ENCODE data around the gene GFPT2. TPM values are rescaled to one million over a fixed set of nuclear protein-coding genes. Genes with fewer than 3 reads are reported as not detected.

GFPT2 gene
- total RNA-seq, 2 experiments from 2014 or later = not detected

DNA sequence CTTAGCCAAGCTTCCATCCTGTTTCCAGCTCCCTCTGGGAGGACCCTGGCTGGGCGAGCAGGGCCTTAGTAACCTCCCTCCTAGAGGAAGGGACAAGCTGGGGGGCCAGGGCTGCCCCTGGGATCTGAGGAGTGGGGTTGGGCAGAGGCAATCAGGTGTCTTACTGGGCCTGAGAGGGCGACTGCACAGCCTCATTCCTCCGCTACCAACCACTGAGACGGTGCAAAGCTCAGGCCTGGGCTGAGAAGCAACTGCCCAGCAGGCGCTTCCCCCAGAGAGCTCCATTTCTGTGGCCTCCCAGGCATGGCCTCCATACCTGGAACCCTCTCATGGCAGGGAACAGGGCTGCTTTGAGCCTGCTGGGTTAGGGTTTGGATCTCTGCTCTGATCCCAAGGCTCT lies 18.8 kb upstream of the GFPT2 start:
- Histone ChIP-seq H3K79me2 (ENCODE audit: insufficient read depth, low read depth, low read length) (no peaks in the 10 kb centered on the region), H3K9me2 (ENCODE audit: insufficient read depth, low read length) (no peaks in the 10 kb centered on the region), H3K4me1 (ENCODE audit: insufficient read depth, low read length, poor library complexity, severe bottlenecking) (no peaks in the 10 kb centered on the region), H3K4me3 (ENCODE audit: low read depth, low read length, poor library complexity, severe bottlenecking) (no peak overlapping the region), H3K4me2 (ENCODE audit: low read length) (no peak overlapping the region), H3K27ac (ENCODE audit: low read depth, low read length, poor library complexity, severe bottlenecking) (no peak overlapping the region), H3K36me3 (ENCODE audit: insufficient read depth, low read length) (no peaks in the 10 kb centered on the region), H2AFZ (ENCODE audit: low read length) (no peak overlapping the region), H3K9me3 (ENCODE audit: low read length) (no peaks in the 10 kb centered on the region), H4K20me1 (ENCODE audit: insufficient read depth, low read length) (no peaks in the 10 kb centered on the region)
- DNase-seq (ENCODE audit: low spot score) = no peak
- no TSS peak for BruUV-seq (replicated peaks)
- CTCF ChIA-PET (ENCODE audit: unreplicated experiment) = no interaction called here
- POLR2A ChIA-PET = interaction anchor here (0.6 kb wide), 1 partner anchor 59 kb away, joined by 4 read pairs; no protein-coding TSS in a partner anchor
- no peak for TF ChIP-seq CTCF (conservative IDR thresholded peaks at IDR 0.05; ENCODE audit: low read length)
- intact Hi-C loops (cut with micrococcal nuclease; ENCODE audit: unreplicated experiment) = no loop called here

DNA sequence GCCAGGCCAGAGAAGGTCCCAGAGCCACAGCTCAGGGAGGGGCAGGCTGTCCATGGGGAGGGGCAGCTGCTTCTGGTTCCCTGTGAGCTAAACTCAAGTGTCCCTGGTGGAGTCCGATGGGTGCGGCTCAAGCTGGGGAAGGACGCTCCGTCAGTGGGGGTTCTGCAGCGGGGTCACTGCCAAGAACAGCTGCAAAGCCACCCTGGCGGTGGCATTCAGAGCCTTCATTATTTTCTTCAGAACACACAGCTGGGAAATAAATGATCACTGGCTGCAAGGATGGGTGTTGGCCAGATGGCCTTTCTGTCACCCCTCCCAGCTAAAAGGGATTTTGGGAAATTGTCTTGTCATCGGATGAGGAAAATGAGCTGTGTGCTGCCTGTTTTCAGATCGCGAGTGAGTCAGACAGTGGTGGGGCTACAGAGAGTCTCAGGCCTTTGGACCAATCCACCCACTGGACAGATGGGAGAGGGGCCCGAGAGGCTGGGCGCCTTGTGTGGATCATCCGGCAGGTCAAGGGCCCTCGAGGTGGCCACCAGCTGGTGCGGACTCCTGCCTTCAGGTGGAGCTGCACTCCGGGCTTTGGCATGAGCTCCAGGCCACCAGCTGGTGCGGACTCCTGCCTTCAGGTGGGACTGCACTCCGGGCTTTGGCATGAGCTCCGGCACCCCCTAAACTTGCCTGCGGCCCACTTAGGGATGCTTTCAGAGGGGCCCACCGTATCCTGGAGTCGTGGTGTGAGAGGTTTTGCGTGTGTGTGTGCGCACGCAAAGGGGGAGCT lies 17.9 kb upstream of the GFPT2 start:
- POLR2A ChIA-PET = interaction anchor here (0.5 kb wide), 1 partner anchor 180 kb away, joined by 3 read pairs; no protein-coding TSS in a partner anchor
- no peak overlapping the region for H3K27ac ChIP-seq (ENCODE audit: low read depth, low read length, poor library complexity, severe bottlenecking)
- CTCF ChIA-PET (ENCODE audit: unreplicated experiment) = interaction anchor here (0.6 kb wide), 1 partner anchor 55 kb away, joined by 3 read pairs; no protein-coding TSS in a partner anchor

More for the DNA sequence above, 17.9 kb upstream of the GFPT2 start:
- Histone ChIP-seq H3K4me3 (ENCODE audit: low read depth, low read length, poor library complexity, severe bottlenecking) (no peak overlapping the region), H2AFZ (ENCODE audit: low read length) (no peak overlapping the region), H4K20me1 (ENCODE audit: insufficient read depth, low read length) (no peaks in the 10 kb centered on the region), H3K4me1 (ENCODE audit: insufficient read depth, low read length, poor library complexity, severe bottlenecking) (no peaks in the 10 kb centered on the region), H3K79me2 (ENCODE audit: insufficient read depth, low read depth, low read length) (no peaks in the 10 kb centered on the region), H3K36me3 (ENCODE audit: insufficient read depth, low read length) (no peaks in the 10 kb centered on the region), H3K9me3 (ENCODE audit: low read length) (no peaks in the 10 kb centered on the region), H3K4me2 (ENCODE audit: low read length) (no peak overlapping the region), H3K9me2 (ENCODE audit: insufficient read depth, low read length) (no peaks in the 10 kb centered on the region)
- intact Hi-C loops (cut with micrococcal nuclease; ENCODE audit: unreplicated experiment) = no loop called here
- no peak for DNase-seq (ENCODE audit: low spot score)
- TF ChIP-seq CTCF (conservative IDR thresholded peaks at IDR 0.05; ENCODE audit: low read length) = no peak
- TF ChIP-seq EZH2phosphoT487 (IDR thresholded peaks at IDR 0.05; ENCODE audit: borderline replicate concordance, low read depth, low read length) = no peak
- no TSS peak for BruUV-seq (replicated peaks)
